NCI-H1694 (cell line): ENCODE measurements around the gene TRIOBP.
"Not testable (repeated sequence)": the region's sequence is repeated elsewhere in the genome, so short reads cannot be mapped to it uniquely, and the experiment has no call there.

Experiments
- DNase-seq: peaks from one replicate; lab custom pipeline; 2025; lab: John Stamatoyannopoulos, UW

Gene TRIOBP

GRCh38 chr22:37694131-37694530 is 2.7 kb upstream of the TRIOBP start:
- DNase-seq, result not testable (repeated sequence)

- DNase-seq, result not testable (repeated sequence)
Observed at GRCh38 chr22:37696260-37696656, 590 bp upstream of the TRIOBP start.

GRCh38 chr22:37697538-37697835 is 639 bp downstream of the TRIOBP start:
- DNase-seq, result no peak

- DNase-seq, result no peak
Observed at GRCh38 chr22:37701141-37701786, 4.4 kb downstream of the TRIOBP start.

- DNase-seq, result no peak
Observed at GRCh38 chr22:37703906-37704305, 7.1 kb downstream of the TRIOBP start.

- DNase-seq, result no peak
Observed at GRCh38 chr22:37704645-37705044, 7.8 kb downstream of the TRIOBP start.

- DNase-seq, result no peak
Observed at GRCh38 chr22:37705205-37705604, 8.4 kb downstream of the TRIOBP start.

- DNase-seq, result no peak
Observed at GRCh38 chr22:37708580-37709444, 12.0 kb downstream of the TRIOBP start.

GRCh38 chr22:37709445-37709765 is 12.6 kb downstream of the TRIOBP start:
- no peak for DNase-seq

- no peak for DNase-seq
Observed at GRCh38 chr22:37710675-37711074, 13.8 kb downstream of the TRIOBP start.

- no peak for DNase-seq
Observed at GRCh38 chr22:37711490-37711889, 14.6 kb downstream of the TRIOBP start.

GRCh38 chr22:37713761-37714160 is 16.9 kb downstream of the TRIOBP start:
- no peak for DNase-seq

GRCh38 chr22:37714634-37715033 is 17.8 kb downstream of the TRIOBP start:
- DNase-seq, result no peak

GRCh38 chr22:37715760-37716159 is 18.9 kb downstream of the TRIOBP start:
- no peak for DNase-seq

GRCh38 chr22:37716708-37717107 is 19.9 kb downstream of the TRIOBP start:
- DNase-seq, result no peak

- not testable (repeated sequence) for DNase-seq
Observed at GRCh38 chr22:37717235-37717634, 20.4 kb downstream of the TRIOBP start.

GRCh38 chr22:37717746-37718305 is 21.0 kb downstream of the TRIOBP start:
- not testable (repeated sequence) for DNase-seq

GRCh38 chr22:37725551-37726240 is 28.8 kb downstream of the TRIOBP start:
- no peak for DNase-seq

GRCh38 chr22:37726241-37726887 is 29.5 kb downstream of the TRIOBP start:
- DNase-seq, result no peak

GRCh38 chr22:37728620-37729019 is 31.8 kb downstream of the TRIOBP start:
- no peak for DNase-seq

GRCh38 chr22:37731804-37732471 is 35.1 kb downstream of the TRIOBP start:
- DNase-seq, result no peak
